GM23338 (cell line): Measurements from ENCODE around the gene KIAA0753. TPM values are rescaled to one million over a fixed set of nuclear protein-coding genes. Genes with fewer than 3 reads are reported as not detected.

ENCODE experiments used
- ATAC-seq: fragments of 200-7000 bp; cut with Tn5 transposase; 3 replicates; pipeline ENCODE4 v1.9.1; 2020
- DNase-seq: peaks from one replicate; pipeline ENCODE4 v3.0.0-alpha.2; 2015; ENCODE audit warnings: low spot score
- H2AFZ ChIP-seq: fragments of 200-600 bp; sonication (generic); 2 replicates; pipeline ENCODE4 v1.8.0; 2016; ENCODE audit warnings: antibody characterized with exemption, mild to moderate bottlenecking, moderate library complexity
- H3F3A ChIP-seq: fragments of 200-600 bp; sonication (generic); replicated peaks from 2 replicates; pipeline ENCODE4 v1.8.0; 2017; ENCODE audit warnings: antibody characterized with exemption, mixed run types, low read depth
- H3K27ac ChIP-seq: fragments of 200-600 bp; sonication (generic); 2 replicates; pipeline ENCODE4 v1.6.1; 2016; ENCODE audit warnings: low read depth
- H3K27me3 ChIP-seq: fragments of 200-600 bp; sonication (generic); 2 replicates; pipeline ENCODE4 v1.8.0; 2016; ENCODE audit warnings: mild to moderate bottlenecking, mixed run types, moderate library complexity; ENCODE audit not compliant: insufficient read depth
- H3K36me3 ChIP-seq: fragments of 200-600 bp; sonication (generic); 2 replicates; pipeline ENCODE4 v1.8.0; 2016; ENCODE audit warnings: mild to moderate bottlenecking; ENCODE audit not compliant: insufficient read depth
- H3K4me1 ChIP-seq: fragments of 200-600 bp; sonication (generic); 2 replicates; pipeline ENCODE4 v1.8.0; 2016; ENCODE audit warnings: mild to moderate bottlenecking, moderate library complexity; ENCODE audit not compliant: insufficient read depth
- H3K4me2 ChIP-seq: fragments of 200-600 bp; sonication (generic); 2 replicates; pipeline ENCODE4 v1.7.1; 2017; ENCODE audit warnings: mixed run types
- H3K4me3 ChIP-seq: fragments of 200-600 bp; sonication (generic); 2 replicates; pipeline ENCODE4 v1.6.1; 2016; ENCODE audit warnings: mixed run types
- H3K79me2 ChIP-seq: fragments of 200-600 bp; sonication (generic); replicated peaks from 2 replicates; pipeline ENCODE4 v1.8.0; 2017; ENCODE audit warnings: mild to moderate bottlenecking; ENCODE audit not compliant: insufficient read depth
- H3K9me2 ChIP-seq: fragments of 200-600 bp; sonication (generic); 2 replicates; pipeline ENCODE4 v1.8.0; 2017; ENCODE audit not compliant: insufficient read depth
- H4K20me1 ChIP-seq: fragments of 200-600 bp; sonication (generic); replicated peaks from 2 replicates; pipeline ENCODE4 v1.8.0; 2017; ENCODE audit warnings: mild to moderate bottlenecking; ENCODE audit not compliant: insufficient read depth
- H3K27ac Mint-ChIP-seq: 2 replicates; pipeline ENCODE4 v1.8.0; 2020; ENCODE audit warnings: inconsistent platforms, mild to moderate bottlenecking, moderate library complexity, mixed read lengths
- H3K27me3 Mint-ChIP-seq: 3 replicates; pipeline ENCODE4 v1.8.0; 2022; ENCODE audit warnings: low read depth, mild to moderate bottlenecking, moderate library complexity, mixed read lengths, inconsistent platforms; ENCODE audit not compliant: insufficient read depth, poor library complexity
- H3K36me3 Mint-ChIP-seq: 3 replicates; pipeline ENCODE4 v1.8.0; 2021; ENCODE audit warnings: low read depth, mild to moderate bottlenecking, inconsistent platforms, moderate library complexity, mixed read lengths
- H3K4me1 Mint-ChIP-seq: 3 replicates; pipeline ENCODE4 v1.8.0; 2020; ENCODE audit warnings: mild to moderate bottlenecking, inconsistent platforms, mixed read lengths
- H3K4me3 Mint-ChIP-seq: 3 replicates; pipeline ENCODE4 v1.8.0; 2021; ENCODE audit warnings: moderate library complexity, mild to moderate bottlenecking, inconsistent platforms, mixed read lengths
- H3K9me3 Mint-ChIP-seq: 3 replicates; pipeline ENCODE4 v1.8.0; 2020; ENCODE audit warnings: moderate library complexity, mild to moderate bottlenecking, inconsistent platforms, mixed read lengths
- CREB1 ChIP-seq: fragments of 250-450 bp; sonication (Bioruptor Pico); IDR thresholded peaks from 2 replicates; pipeline ENCODE4 v1.5.0; 2020; ENCODE audit warnings: low read depth, mild to moderate bottlenecking, moderate library complexity
- EZH2 ChIP-seq: fragments of 200-600 bp; sonication (generic); IDR thresholded peaks from one replicate; pipeline ENCODE4 v1.8.0; 2017; ENCODE audit warnings: antibody characterized with exemption, mild to moderate bottlenecking, low read depth; ENCODE audit not compliant: unreplicated experiment
- EZH2phosphoT487 ChIP-seq: fragments of 200-600 bp; sonication (generic); IDR thresholded peaks from one replicate; pipeline ENCODE4 v1.8.1; 2018; ENCODE audit warnings: antibody characterized with exemption; ENCODE audit not compliant: unreplicated experiment
- POLR2AphosphoS5 ChIP-seq: IDR thresholded peaks from 2 replicates; pipeline ENCODE4 v1.6.1; 2016; ENCODE audit warnings: antibody characterized with exemption, low read depth
- ZNF114 ChIP-seq: fragments of 250-450 bp; sonication (Bioruptor Pico); IDR thresholded peaks from 2 replicates; pipeline ENCODE4 v1.5.0; 2020; ENCODE audit warnings: mild to moderate bottlenecking, moderate library complexity
- ZNF331 ChIP-seq: fragments of 250-450 bp; sonication (Bioruptor Pico); IDR thresholded peaks from 2 replicates; pipeline ENCODE4 v1.5.0; 2020; ENCODE audit warnings: low read depth, mild to moderate bottlenecking, moderate library complexity
- polyA plus RNA-seq: library from polyadenylated mRNA; unstranded; fragments of >200 nt; fragmentation: Nextera tagmentation; extraction: Ambion mirVana; gene quantifications from 2 replicates; pipeline ENCODE4 v1.2.1, GENCODE V29; 2016
- total RNA-seq: library from RNA; depleted of rRNA; stranded (reverse); fragments of >200 nt; shearing (Covaris generic); gene quantifications from 2 replicates; pipeline ENCODE4 v1.2.3, GENCODE V29; 2014
- TF ChIP-seq, protein P1 (sequence below): IDR thresholded peaks from one replicate; pipeline ENCODE4 v1.6.1; 2018; ENCODE audit warnings: antibody characterized with exemption; ENCODE audit not compliant: unreplicated experiment

Gene KIAA0753
- total and polyA plus RNA-seq, 2 experiments from 2014 or later = 6.0 to 27.8 TPM

DNA sequence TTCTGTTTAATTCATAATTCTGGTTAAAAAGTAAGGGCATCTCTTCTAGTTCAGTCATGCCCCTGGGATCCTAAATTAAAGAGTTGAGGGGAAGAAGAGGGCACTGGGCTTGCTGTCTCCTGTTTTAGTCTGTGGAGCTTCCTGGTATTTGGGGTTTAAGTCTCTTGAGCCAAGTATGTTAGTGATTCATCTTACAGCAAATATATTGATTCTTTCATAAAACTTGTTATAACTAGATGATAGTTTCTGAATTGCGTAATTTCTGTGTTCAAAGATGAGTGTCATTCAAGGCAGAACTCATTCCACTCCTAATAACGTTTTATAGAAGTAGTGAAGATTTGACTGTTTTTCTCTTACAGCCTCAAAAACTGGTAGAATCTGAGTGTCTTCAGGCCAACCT lies 2.1 kb upstream of the KIAA0753 start:
- ATAC-seq (no peak), DNase-seq (no peak)
- peak overlapping the region; percentile 98 for H3K4me2 ChIP-seq
- H2AFZ ChIP-seq = no peak overlapping the region
- H3K4me3 ChIP-seq = no peak overlapping the region; the same call in 1 of the 2 replicates
- H3K36me3 ChIP-seq = peaks cover 14% of the 10 kb centered on the region; the same call in 1 of the 2 replicates
- Mint-ChIP-seq H3K4me3 (peak overlapping the region; percentile 91), H3K27ac (no peak overlapping the region), H3K4me1 (peaks cover 19% of the 10 kb centered on the region), H3K36me3 (peaks cover 28% of the 10 kb centered on the region), H3K27me3 (peaks cover 13% of the 10 kb centered on the region), H3K9me3 (no peaks in the 10 kb centered on the region)
- no peak overlapping the region for H3K27ac ChIP-seq
- TF ChIP-seq CREB1 (CRISPR knock-in tag) = no peak
- no peak for TF ChIP-seq EZH2phosphoT487
- TF ChIP-seq ZNF331 (CRISPR knock-in tag) = no peak
- TF ChIP-seq ZNF114 (CRISPR knock-in tag) = no peak
- TF ChIP-seq, protein P1, sequence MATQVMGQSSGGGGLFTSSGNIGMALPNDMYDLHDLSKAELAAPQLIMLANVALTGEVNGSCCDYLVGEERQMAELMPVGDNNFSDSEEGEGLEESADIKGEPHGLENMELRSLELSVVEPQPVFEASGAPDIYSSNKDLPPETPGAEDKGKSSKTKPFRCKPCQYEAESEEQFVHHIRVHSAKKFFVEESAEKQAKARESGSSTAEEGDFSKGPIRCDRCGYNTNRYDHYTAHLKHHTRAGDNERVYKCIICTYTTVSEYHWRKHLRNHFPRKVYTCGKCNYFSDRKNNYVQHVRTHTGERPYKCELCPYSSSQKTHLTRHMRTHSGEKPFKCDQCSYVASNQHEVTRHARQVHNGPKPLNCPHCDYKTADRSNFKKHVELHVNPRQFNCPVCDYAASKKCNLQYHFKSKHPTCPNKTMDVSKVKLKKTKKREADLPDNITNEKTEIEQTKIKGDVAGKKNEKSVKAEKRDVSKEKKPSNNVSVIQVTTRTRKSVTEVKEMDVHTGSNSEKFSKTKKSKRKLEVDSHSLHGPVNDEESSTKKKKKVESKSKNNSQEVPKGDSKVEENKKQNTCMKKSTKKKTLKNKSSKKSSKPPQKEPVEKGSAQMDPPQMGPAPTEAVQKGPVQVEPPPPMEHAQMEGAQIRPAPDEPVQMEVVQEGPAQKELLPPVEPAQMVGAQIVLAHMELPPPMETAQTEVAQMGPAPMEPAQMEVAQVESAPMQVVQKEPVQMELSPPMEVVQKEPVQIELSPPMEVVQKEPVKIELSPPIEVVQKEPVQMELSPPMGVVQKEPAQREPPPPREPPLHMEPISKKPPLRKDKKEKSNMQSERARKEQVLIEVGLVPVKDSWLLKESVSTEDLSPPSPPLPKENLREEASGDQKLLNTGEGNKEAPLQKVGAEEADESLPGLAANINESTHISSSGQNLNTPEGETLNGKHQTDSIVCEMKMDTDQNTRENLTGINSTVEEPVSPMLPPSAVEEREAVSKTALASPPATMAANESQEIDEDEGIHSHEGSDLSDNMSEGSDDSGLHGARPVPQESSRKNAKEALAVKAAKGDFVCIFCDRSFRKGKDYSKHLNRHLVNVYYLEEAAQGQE = no peak
- TF ChIP-seq EZH2 = no peak
- H4K20me1 ChIP-seq = peaks cover 20% of the 10 kb centered on the region
- H3K27me3 ChIP-seq = no peaks in the 10 kb centered on the region
- peaks cover 12% of the 10 kb centered on the region for H3K4me1 ChIP-seq
- peaks cover 12% of the 10 kb centered on the region; the same call in 1 of the 2 replicates for H3F3A ChIP-seq
- H3K9me2 ChIP-seq = no peaks in the 10 kb centered on the region
- H3K79me2 ChIP-seq = peaks cover 55% of the 10 kb centered on the region

DNA sequence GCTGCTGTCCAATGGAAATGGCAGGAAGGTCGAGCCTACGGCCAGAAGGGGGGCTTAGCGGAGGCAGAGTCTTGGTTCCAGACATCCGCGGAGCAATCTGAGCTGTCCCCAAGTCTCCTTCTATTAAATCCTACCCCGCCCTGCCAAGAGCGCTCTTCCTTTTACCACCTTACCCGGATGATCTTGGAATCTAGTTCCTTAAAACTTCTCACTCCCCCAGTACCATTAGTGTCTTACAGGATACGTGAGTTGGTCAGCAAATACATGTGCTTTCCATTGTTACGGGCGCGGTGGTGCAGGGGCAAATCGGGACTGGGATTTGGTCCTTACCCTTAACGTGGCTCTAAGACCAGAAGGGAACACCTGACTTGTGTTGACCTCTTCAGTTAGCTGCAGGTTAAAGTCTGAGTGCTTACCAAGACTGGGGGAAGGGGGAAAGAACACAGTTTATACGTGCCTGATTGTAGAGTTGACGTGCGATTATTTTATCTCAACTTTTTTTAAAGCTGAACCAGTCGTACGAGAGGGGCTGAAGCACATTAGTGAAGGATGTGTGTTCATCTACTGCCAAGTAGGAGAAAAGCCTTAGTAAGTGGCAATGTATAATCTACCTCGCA lies 844 bp upstream of the KIAA0753 start:
- H3K27me3 Mint-ChIP-seq = peaks cover 19% of the 10 kb centered on the region
- TF ChIP-seq CREB1 (CRISPR knock-in tag) (no peak), POLR2AphosphoS5 (peak; percentile 2; the same call in 1 of the 2 replicates)
- peak overlapping the region; percentile 100 for H3K27ac Mint-ChIP-seq
- Histone ChIP-seq H3K4me2 (peak overlapping the region; percentile 98), H3K4me1 (peaks cover 12% of the 10 kb centered on the region), H3K27me3 (no peaks in the 10 kb centered on the region), H3K27ac (peak overlapping the region; percentile 48), H3K4me3 (peak overlapping the region; percentile 90), H2AFZ (0 out of 2 replicates have a peak overlapping the region, but pooled peaks have one; percentile 100), H3K36me3 (peaks cover 14% of the 10 kb centered on the region; the same call in 1 of the 2 replicates), H3F3A (peaks cover 12% of the 10 kb centered on the region; the same call in 1 of the 2 replicates), H3K9me2 (no peaks in the 10 kb centered on the region), H3K79me2 (peaks cover 48% of the 10 kb centered on the region), H4K20me1 (peaks cover 18% of the 10 kb centered on the region)
- peak overlapping the region; percentile 91 for H3K4me3 Mint-ChIP-seq
- H3K36me3 Mint-ChIP-seq = peaks cover 27% of the 10 kb centered on the region
- ATAC-seq = peak; percentile 56
- peak; percentile 73 for DNase-seq
- H3K4me1 Mint-ChIP-seq = peaks cover 18% of the 10 kb centered on the region
- H3K9me3 Mint-ChIP-seq = no peaks in the 10 kb centered on the region
